HepG2 (cell line): ENCODE results near the gene ME3. TPM values are rescaled to one million over a fixed set of nuclear protein-coding genes. Genes with fewer than 3 reads are reported as not detected.

Experiments
- ATAC-seq: fragments of 200-7000 bp; cut with Tn5 transposase; 3 replicates; pipeline ENCODE4 v1.9.1; 2020; ENCODE audit warnings: mild to moderate bottlenecking, moderate library complexity
- BruUV-seq: library from RNA; stranded (reverse); fragments of 400-500 nt; replicated peaks from 2 replicates; lab custom pipeline; 2021; lab: Mats Ljungman, UMichigan
- CTCF ChIA-PET: fragments of 300-600 bp; formaldehyde crosslinking; extraction: SDS; loops from one replicate; lab custom pipeline; 2021; ENCODE audit warnings: low total read pairs, inconsistent platforms, low intra/inter-chr PET ratio; lab: Yijun Ruan, JAX
- POLR2A ChIA-PET: fragments of 350-600 bp; sonication (Branson Sonifier 250); formaldehyde crosslinking; loops from one replicate; lab custom pipeline; 2020; ENCODE audit warnings: antibody characterized with exemption, inconsistent platforms; lab: Yijun Ruan, JAX
- DNase-seq: peaks from one replicate; pipeline ENCODE4 v3.0.0-alpha.2; 2015; ENCODE audit warnings: low spot score
- FAIRE-seq: peaks from 3 replicates; lab custom pipeline; 2011; peaks lifted over from hg19 to GRCh38; lab: Jason Lieb, UNC
- H2AFZ ChIP-seq: one replicate; pipeline ENCODE4 v1.6.1; 2011; ENCODE audit warnings: low read length, inconsistent platforms
- H3K27ac ChIP-seq: fragments of 300-600 bp; 3 replicates; pipeline ENCODE4 v1.8.0; 2011; ENCODE audit warnings: mixed run types, mild to moderate bottlenecking, mixed read lengths, low read length, inconsistent platforms; ENCODE audit not compliant: insufficient read depth; ENCODE audit errors: extremely low read length
- H3K27me3 ChIP-seq, 2 experiments: fragments of 200-600 bp in 1 of 2; 2 replicates in 1 of 2; 3 replicates in 1 of 2; pipeline versions ENCODE4 v1.6.0 to v1.8.0; 2011; ENCODE audit warnings: low read length in 2 of 2, mild to moderate bottlenecking in 2 of 2, moderate library complexity in 2 of 2, inconsistent platforms in 1 of 2; ENCODE audit not compliant: insufficient read depth in 2 of 2, control insufficient read depth in 1 of 2
- H3K36me3 ChIP-seq, 2 experiments: fragments of 200-600 bp in 1 of 2; replicated peaks in 1 of 2; 2 replicates in 1 of 2; 3 replicates in 1 of 2; pipeline versions ENCODE4 v1.5.1 to v1.8.0; 2011; ENCODE audit warnings: low read length in 2 of 2, inconsistent platforms in 1 of 2; ENCODE audit not compliant: insufficient read depth in 2 of 2, control insufficient read depth in 1 of 2
- H3K4me1 ChIP-seq: 2 replicates; pipeline ENCODE4 v1.5.1; 2012; ENCODE audit warnings: low read length, inconsistent platforms; ENCODE audit not compliant: insufficient read depth
- H3K4me2 ChIP-seq: 2 replicates; pipeline ENCODE4 v1.6.0; 2011; ENCODE audit warnings: low read depth, low read length, inconsistent platforms
- H3K4me3 ChIP-seq, 3 experiments: fragments of 200-600 bp in 1 of 3; sonication (generic), shearing (Covaris generic) in 1 of 3; replicated peaks in 1 of 3; 2 replicates each; pipeline ENCODE4 v1.5.1; 2011 to 2016; ENCODE audit warnings: low read length in 3 of 3, inconsistent platforms in 2 of 3, low read depth in 2 of 3, mild to moderate bottlenecking in 2 of 3, control low read depth in 1 of 3, mixed read lengths in 1 of 3; ENCODE audit not compliant: insufficient read depth in 1 of 3
- H3K79me2 ChIP-seq: one replicate; pipeline ENCODE4 v1.6.1; 2011; ENCODE audit warnings: low read length, inconsistent platforms; ENCODE audit not compliant: insufficient read depth
- H3K9ac ChIP-seq: 2 replicates; pipeline ENCODE4 v1.6.0; 2011; ENCODE audit warnings: mild to moderate bottlenecking, low read depth, low read length, inconsistent platforms; ENCODE audit not compliant: insufficient read depth
- H3K9me3 ChIP-seq: 2 replicates; pipeline ENCODE4 v1.5.1; 2012; ENCODE audit warnings: mild to moderate bottlenecking, low read length
- H4K20me1 ChIP-seq: 2 replicates; pipeline ENCODE4 v1.6.0; 2011; ENCODE audit warnings: inconsistent platforms, mild to moderate bottlenecking, low read length, moderate library complexity; ENCODE audit not compliant: insufficient read depth
- CBX2 ChIP-seq, 2 experiments: fragments of 200-600 bp in 1 of 2; sonication (generic); formaldehyde crosslinking in 1 of 2; IDR thresholded peaks; 2 replicates each; pipeline versions ENCODE4 v1.7.0 to v1.8.1; 2018 to 2022; ENCODE audit warnings: low read depth in 2 of 2, low read length in 1 of 2, mild to moderate bottlenecking in 1 of 2, missing genetic modification reagents in 1 of 2
- GFI1 ChIP-seq: sonication (generic); formaldehyde crosslinking; IDR thresholded peaks from 2 replicates; pipeline ENCODE4 v1.5.0; 2020; ENCODE audit warnings: missing genetic modification reagents, mild to moderate bottlenecking, borderline replicate concordance
- MIER2 ChIP-seq: IDR thresholded peaks from 2 replicates; pipeline ENCODE4 v1.6.1; 2016; ENCODE audit warnings: missing biosample characterization, missing genetic modification reagents
- RBFOX2 ChIP-seq: fragments of 200-400 bp; formaldehyde crosslinking; IDR thresholded peaks from 2 replicates; pipeline ENCODE4 v1.6.1; 2017; ENCODE audit warnings: low read depth, mild to moderate bottlenecking, low read length
- SALL2 ChIP-seq: sonication (generic); formaldehyde crosslinking; IDR thresholded peaks from 2 replicates; pipeline ENCODE4 v1.8.1; 2023; ENCODE audit warnings: mild to moderate bottlenecking, missing genetic modification reagents, inconsistent platforms
- SP1 ChIP-seq, 2 experiments: fragments of 450-650 bp in 1 of 2; sonication (generic) in 1 of 2; formaldehyde crosslinking in 1 of 2; IDR thresholded peaks; 2 replicates each; pipeline versions ENCODE4 v1.4.0 to v1.6.1; 2016 to 2020; ENCODE audit warnings: missing genetic modification reagents in 1 of 2
- TRIM24 ChIP-seq: sonication (generic); formaldehyde crosslinking; IDR thresholded peaks from 2 replicates; pipeline ENCODE4 v1.8.0; 2022; ENCODE audit warnings: mild to moderate bottlenecking, missing genetic modification reagents
- ZNF124 ChIP-seq: sonication (generic); formaldehyde crosslinking; IDR thresholded peaks from 2 replicates; pipeline ENCODE4 v1.4.0; 2020; ENCODE audit warnings: missing genetic modification reagents
- WGBS: methylation state at CpG from one replicate; pipeline ENCODE4 v1.1.6; 2017; ENCODE audit warnings: low lambda C conversion rate; 5-methylcytosine and 5-hydroxymethylcytosine counted together
- in situ Hi-C: cut with HindIII; loops from 2 replicates; pipeline ENCODE4 v1.10.0; 2017; ENCODE audit warnings: low pct_unique_long_range_greater_than_20kb; ENCODE audit not compliant: extremely low pct_ligation_motif_present
- intact Hi-C: fragments of 100-400 bp; cut with micrococcal nuclease; formaldehyde crosslinking; loops from one replicate; pipeline ENCODE4 v1.10.0; 2022; ENCODE audit not compliant: unreplicated experiment
- polyA plus RNA-seq, 8 experiments: library from polyadenylated mRNA; depleted of rRNA in 3 of 8; stranded (reverse) in 7 of 8; unstranded in 1 of 8; fragments of >200 nt; fragmentation: Illumina TruSeq in 4 of 8; extraction: Trizol in 4 of 8; gene quantifications; 2 replicates each; pipeline versions ENCODE4 v1.2.1 to v1.2.3, GENCODE V29; 2011 to 2016; ENCODE audit warnings: low read depth in 4 of 8, missing spikeins in 1 of 8, mixed read lengths in 1 of 8; ENCODE audit not compliant: insufficient read depth in 1 of 8
- total RNA-seq, 5 experiments: library from RNA; depleted of rRNA; stranded (reverse); fragments of >200 nt; fragmentation: Illumina TruSeq; extraction: Trizol; gene quantifications; 2 replicates each; pipeline ENCODE4 v1.2.3, GENCODE V29; 2016; ENCODE audit warnings: low read depth in 1 of 5
- TF ChIP-seq, protein P1 (sequence below): sonication (generic); formaldehyde crosslinking; conservative IDR thresholded peaks from 2 replicates; pipeline ENCODE4 v1.5.0; 2020; ENCODE audit warnings: missing genetic modification reagents
- TF ChIP-seq, protein P2 (sequence below): sonication (generic); formaldehyde crosslinking; IDR thresholded peaks from 2 replicates; pipeline ENCODE4 v1.8.1; 2023; ENCODE audit warnings: mild to moderate bottlenecking, inconsistent platforms, moderate library complexity, missing genetic modification reagents, borderline replicate concordance

ME3 gene
- total and polyA plus RNA-seq, 2 of the 13 experiments (the other 11 are each of a cell fraction or from before 2014, with no cell fraction given), result not detected

DNA sequence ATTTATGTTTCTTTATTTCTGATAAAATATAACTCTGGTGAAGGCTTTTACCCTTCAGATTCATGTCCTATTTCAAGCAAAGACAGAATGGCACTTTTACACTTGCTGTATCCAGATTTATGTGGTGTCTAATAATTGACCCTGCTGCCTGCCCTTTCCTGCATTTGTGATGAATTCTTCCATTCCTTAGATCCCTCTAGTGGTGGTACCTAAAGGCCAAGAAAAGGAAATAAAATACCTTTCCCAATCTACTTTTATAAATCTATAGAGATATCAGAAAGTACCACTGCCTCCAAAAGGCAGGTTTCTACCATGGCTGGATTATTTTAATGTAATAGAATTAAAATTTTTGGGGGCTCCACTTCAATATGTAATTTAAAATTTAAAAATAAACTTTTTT, 263.6 kb downstream of the ME3 start:
- Histone ChIP-seq H3K9ac (no peak overlapping the region), H3K9me3 (no peaks in the 10 kb centered on the region), H3K27ac (no peak overlapping the region), H3K4me2 (no peak overlapping the region), H3K27me3 (no peaks in the 10 kb centered on the region; a peak in 1 of 5 replicates), H3K36me3 (no peaks in the 10 kb centered on the region), H2AFZ (no peak overlapping the region)
- intact Hi-C loops, result no loop called here
- DNase-seq (no peak), FAIRE-seq (no peak), ATAC-seq (no peak)
- in situ Hi-C loops, result no loop called here
- POLR2A ChIA-PET, result no interaction called here
- BruUV-seq, result no TSS peak
- no peak for TF ChIP-seq SP1 (IDR thresholded peaks at IDR 0.05)
- no peak for TF ChIP-seq SP1 (CRISPR knock-in tag; IDR thresholded peaks at IDR 0.05)
- TF ChIP-seq TRIM24 (CRISPR knock-in tag), result no peak
- no peak for TF ChIP-seq MIER2 (CRISPR knock-in tag)
- no peak for TF ChIP-seq CBX2 (IDR thresholded peaks at IDR 0.05; ENCODE audit: low read depth, low read length)
- no peak for TF ChIP-seq CBX2 (CRISPR knock-in tag; IDR thresholded peaks at IDR 0.05; ENCODE audit: low read depth)
- TF ChIP-seq GFI1 (CRISPR knock-in tag), result no peak
- no peak for TF ChIP-seq RBFOX2
- TF ChIP-seq, all 625 proteins: peak for 0
- CTCF ChIA-PET, result no interaction called here
- H3K79me2 ChIP-seq, result no peaks in the 10 kb centered on the region
- H3K4me1 ChIP-seq, result no peaks in the 10 kb centered on the region
- H3K4me3 ChIP-seq, result no peak overlapping the region
- no peaks in the 10 kb centered on the region for H4K20me1 ChIP-seq

DNA sequence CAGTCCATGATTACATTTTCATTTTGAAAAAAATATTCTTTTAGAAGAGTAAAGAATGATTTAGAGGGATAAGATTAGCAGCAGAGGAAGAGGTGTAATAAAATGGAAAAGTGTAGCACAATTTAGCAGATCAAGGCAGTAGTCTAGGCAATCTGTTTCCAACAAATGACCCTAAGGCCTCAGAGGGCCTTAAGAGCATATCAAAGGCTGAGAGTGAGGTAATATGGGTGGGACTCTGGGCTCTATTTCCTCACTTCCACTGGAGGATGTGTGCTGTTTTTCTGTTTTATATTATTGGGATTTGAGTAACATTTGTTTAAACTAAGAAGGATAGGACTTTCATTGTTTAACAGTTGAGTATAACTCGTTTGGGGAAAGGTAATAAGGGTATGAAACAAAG, 269.0 kb downstream of the ME3 start:
- 0% methylated on average over 1 of the region's 1 CpG for WGBS

More for the DNA sequence above, 269.0 kb downstream of the ME3 start:
- ChIA-PET CTCF (no interaction called here), POLR2A (no interaction called here)
- intact Hi-C loops, result no loop called here
- TF ChIP-seq ZNF124 (CRISPR knock-in tag), result no peak
- TF ChIP-seq, protein P1, sequence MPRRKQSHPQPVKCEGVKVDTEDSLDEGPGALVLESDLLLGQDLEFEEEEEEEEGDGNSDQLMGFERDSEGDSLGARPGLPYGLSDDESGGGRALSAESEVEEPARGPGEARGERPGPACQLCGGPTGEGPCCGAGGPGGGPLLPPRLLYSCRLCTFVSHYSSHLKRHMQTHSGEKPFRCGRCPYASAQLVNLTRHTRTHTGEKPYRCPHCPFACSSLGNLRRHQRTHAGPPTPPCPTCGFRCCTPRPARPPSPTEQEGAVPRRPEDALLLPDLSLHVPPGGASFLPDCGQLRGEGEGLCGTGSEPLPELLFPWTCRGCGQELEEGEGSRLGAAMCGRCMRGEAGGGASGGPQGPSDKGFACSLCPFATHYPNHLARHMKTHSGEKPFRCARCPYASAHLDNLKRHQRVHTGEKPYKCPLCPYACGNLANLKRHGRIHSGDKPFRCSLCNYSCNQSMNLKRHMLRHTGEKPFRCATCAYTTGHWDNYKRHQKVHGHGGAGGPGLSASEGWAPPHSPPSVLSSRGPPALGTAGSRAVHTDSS, result no peak
- TF ChIP-seq, protein P2, sequence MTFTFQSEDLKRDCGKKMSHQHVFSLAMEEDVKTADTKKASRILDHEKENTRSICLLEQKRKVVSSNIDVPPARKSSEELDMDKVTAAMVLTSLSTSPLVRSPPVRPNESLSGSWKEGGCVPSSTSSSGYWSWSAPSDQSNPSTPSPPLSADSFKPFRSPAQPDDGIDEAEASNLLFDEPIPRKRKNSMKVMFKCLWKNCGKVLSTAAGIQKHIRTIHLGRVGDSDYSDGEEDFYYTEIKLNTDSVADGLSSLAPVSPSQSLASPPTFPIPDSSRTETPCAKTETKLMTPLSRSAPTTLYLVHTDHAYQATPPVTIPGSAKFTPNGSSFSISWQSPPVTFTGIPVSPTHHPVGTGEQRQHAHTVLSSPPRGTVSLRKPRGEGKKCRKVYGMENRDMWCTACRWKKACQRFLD (CRISPR knock-in tag), result no peak
- no peak for TF ChIP-seq SALL2 (CRISPR knock-in tag)
- no peaks in the 10 kb centered on the region for H3K79me2 ChIP-seq
- no peak for FAIRE-seq
- H3K27me3 ChIP-seq, result no peaks in the 10 kb centered on the region
- in situ Hi-C loops, result no loop called here
- ATAC-seq, result no peak
- no peaks in the 10 kb centered on the region for H3K9me3 ChIP-seq
- no peaks in the 10 kb centered on the region for H4K20me1 ChIP-seq
- H3K4me2 ChIP-seq, result no peak overlapping the region
- no peak overlapping the region for H3K27ac ChIP-seq
- H3K9ac ChIP-seq, result no peak overlapping the region
- H2AFZ ChIP-seq, result no peak overlapping the region
- no TSS peak for BruUV-seq
- H3K36me3 ChIP-seq, result no peaks in the 10 kb centered on the region
- no peak overlapping the region for H3K4me3 ChIP-seq
- no peak for DNase-seq
- no peaks in the 10 kb centered on the region for H3K4me1 ChIP-seq
